NCI-H345 (cell line): Measurements from ENCODE around the gene GCNT2.
"Not testable (repeated sequence)": the region's sequence is repeated elsewhere in the genome, so short reads cannot be mapped to it uniquely, and the experiment has no call there.

ENCODE experiments used
- DNase-seq: peaks from one replicate; lab custom pipeline; 2025; lab: John Stamatoyannopoulos, UW

GCNT2 gene

GRCh38 chr6:10521104-10521808, at the start of gene GCNT2:
Gene GCNT2 (plus strand): TSS chr6:10521351. CDS start chr6:10528912, 7,561 bp downstream.
- no peak for DNase-seq

- no peak for DNase-seq
Measured at GRCh38 chr6:10472634-10473033, 48.5 kb upstream of the GCNT2 start.

- no peak for DNase-seq
Measured at GRCh38 chr6:10478187-10479040, 42.7 kb upstream of the GCNT2 start.

DNA sequence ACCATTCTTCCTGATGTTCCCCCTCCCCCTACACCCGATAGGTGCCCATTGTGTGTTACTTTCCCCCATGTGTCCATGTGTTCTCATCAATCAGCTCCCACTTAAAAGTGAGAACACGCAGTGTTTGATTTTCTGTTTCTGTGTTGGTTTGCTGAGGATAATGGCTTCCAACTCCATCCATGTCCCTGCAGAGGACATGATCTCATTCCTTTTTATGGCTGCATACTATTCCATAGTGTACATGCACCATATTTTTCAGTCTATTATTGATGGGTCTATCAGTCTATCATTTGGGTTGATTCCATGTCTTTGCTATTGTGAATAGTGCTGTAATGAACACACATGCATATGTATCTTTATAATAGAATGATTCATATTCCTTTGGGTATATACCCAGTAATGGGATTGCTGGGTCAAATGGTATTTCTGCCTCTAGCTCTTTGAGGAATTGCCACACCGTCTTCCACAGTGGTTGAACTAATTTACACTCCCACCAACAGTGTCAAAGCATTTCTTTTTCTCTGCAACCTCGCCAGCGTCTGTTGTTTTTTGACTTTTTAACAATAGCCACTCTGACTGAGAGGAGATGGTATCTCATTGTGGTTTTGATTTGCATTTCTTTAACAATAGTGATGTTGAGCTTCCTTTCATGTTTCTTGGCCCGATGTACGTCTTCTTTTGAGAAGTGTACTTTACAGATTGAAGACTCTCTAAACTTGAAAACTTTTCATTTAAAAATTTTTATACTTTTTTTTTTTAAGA, 41.0 kb upstream of the GCNT2 start:
- no peak for DNase-seq

- DNase-seq = no peak
Measured at GRCh38 chr6:10481101-10481500, 40.0 kb upstream of the GCNT2 start.

GRCh38 chr6:10482636-10483257, 38.4 kb upstream of the GCNT2 start:
- no peak for DNase-seq

DNA sequence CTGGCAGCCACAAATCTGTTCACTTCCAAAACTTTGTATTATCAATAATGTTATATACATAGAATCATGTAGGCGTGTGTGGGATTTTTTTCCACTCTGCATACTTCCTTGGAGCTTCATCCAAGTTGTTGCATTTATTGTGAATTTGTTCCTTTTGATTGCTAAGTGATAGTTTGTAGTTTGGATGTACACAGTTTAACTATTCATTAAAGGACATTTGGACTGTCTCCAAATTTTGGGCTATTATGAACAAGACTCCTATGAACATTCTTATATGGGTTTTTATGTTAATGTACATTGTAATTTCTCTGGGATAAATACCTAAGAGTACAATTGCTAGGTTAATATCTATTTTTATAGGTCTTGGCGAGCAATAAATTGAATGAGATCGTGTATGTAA, 36.2 kb upstream of the GCNT2 start:
- no peak for DNase-seq

DNA sequence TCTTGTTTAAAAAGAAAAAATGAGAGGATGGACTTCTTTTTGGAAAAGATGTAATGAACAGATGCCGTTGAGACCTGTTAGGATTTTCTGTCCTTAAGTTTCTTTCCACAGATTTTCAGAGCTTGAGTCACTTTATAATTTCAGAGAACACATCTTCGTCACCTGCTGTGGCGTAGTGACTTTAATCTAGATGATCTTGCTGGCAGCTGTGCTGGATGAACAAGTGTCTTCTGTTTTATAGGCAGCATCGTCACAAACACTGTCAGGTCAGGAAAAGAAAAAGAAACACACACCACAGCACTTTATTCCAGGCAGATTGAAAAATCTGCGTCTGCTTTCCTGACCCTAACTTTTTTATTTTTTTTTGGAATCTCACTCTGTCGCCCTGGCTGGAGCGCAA, 35.7 kb upstream of the GCNT2 start:
- no peak for DNase-seq

- no peak for DNase-seq
Measured at GRCh38 chr6:10486215-10486614, 34.9 kb upstream of the GCNT2 start.

- not testable (repeated sequence) for DNase-seq
Measured at GRCh38 chr6:10486944-10487588, 34.1 kb upstream of the GCNT2 start.

- no peak for DNase-seq
Measured at GRCh38 chr6:10487668-10488327, 33.4 kb upstream of the GCNT2 start.

GRCh38 chr6:10491463-10491862, 29.7 kb upstream of the GCNT2 start:
- DNase-seq = no peak

DNA sequence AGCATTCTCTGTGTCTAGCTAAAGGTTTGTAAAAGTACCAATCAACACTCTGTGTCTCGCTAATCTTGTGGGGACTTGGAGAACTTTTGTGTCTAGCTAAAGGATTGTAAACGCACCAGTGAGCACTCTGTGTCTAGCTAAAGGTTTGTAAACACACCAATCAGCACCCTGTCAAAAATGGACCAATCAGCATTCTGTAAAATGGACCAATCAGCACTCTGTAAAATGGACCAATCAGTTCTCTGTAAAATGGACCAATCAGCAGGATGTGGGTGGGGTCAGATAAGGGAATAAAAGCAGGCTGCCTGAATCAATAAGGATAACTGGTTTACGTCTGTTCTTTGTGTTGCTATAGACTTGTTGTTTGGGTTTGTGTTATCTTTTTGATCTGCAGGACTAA, 29.2 kb upstream of the GCNT2 start:
- not testable (repeated sequence) for DNase-seq

- DNase-seq = no peak
Measured at GRCh38 chr6:10495029-10495428, 26.1 kb upstream of the GCNT2 start.

DNA sequence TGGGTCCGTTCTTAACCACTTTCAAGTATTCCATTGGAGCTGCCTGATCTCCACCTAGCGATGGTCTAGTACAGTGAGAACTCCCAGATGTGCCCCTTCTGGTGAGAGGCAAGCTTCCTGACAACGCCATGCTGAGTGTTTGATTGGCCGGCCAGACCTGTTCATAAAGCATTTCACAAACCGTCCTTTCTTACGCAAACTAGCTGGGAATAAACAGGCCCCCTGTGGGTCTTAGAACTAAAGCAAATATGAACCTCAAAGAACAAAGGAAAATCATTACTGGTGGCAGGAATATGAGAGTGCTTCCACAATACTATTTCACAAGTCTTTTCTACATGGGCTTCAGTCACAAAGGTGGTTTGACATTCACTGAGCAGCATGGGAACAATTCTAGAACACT, 15.6 kb upstream of the GCNT2 start:
- DNase-seq = peak; percentile 41

DNA sequence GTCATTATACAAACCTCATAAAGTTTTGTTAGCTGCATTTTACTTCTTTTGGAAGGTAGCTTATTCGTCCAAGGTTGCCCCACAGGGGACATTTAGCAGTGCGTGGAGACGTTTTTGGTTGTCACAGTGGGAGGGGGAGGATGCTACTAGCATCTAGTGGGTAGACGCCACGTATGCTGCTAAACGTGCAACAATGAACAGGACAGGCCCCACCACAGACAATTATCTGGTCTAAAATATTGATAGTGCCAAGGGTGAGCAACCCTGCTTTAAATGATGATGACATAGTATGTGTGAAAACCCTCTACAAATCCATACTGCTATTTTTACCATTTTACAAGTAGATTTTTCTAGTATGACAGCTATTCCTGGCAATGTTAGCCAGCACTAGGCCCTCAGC, 13.9 kb upstream of the GCNT2 start:
- no peak for DNase-seq

DNA sequence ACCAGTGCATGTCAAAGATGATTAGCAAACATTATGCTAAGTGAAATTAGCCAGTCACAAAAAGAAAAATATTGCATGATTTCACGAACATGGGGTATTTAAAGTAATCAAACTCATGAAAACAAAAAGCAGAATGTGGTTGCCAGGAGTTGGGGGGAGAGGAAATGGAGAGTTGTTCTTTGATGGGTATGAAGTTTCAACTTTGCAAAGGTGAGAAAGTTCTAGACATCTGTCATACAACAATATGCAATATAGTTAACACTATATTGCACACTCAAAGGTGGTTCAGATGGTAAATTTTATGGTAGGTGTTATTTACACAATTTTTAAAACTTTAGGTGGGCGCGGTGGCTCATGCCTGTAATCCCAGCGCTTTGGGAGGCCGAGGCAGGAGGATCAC, 13.4 kb upstream of the GCNT2 start:
- no peak for DNase-seq

DNA sequence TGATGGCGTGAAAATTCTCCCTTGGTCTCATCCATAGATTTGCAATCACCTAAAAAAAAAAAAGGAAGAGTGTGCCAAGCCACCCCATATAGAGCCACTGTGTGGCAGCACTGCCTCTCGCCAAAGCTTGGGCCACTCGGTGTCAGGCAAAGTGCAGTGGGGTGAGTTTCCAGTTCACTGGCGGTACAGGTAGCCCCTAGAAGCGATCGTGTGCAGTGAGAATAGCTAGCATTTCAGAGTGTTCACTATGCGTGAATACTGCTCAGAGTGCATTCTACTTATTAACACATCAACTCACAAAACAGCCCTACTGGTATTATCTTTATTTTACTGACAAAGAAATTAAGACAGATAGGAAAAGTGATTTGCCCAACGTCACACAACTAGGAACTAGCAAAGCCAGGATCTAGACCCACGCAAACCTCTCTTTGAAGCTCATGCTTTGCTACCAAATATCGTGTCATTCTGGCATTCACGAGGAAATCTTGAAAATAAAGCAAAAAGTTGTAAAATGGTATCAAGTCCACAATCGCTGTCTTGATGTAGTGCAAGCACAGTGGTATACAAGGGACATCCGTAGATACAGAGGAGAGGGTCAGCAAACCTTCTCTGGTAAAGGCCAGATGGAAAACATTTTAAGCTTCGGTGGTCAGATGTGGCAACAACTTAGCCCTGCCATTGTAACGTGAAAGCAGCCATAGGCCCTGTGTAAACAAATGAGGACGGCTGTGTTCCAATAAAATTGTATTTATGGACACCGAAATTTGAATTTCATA, 10.4 kb upstream of the GCNT2 start:
- peak; percentile 6 for DNase-seq

DNA sequence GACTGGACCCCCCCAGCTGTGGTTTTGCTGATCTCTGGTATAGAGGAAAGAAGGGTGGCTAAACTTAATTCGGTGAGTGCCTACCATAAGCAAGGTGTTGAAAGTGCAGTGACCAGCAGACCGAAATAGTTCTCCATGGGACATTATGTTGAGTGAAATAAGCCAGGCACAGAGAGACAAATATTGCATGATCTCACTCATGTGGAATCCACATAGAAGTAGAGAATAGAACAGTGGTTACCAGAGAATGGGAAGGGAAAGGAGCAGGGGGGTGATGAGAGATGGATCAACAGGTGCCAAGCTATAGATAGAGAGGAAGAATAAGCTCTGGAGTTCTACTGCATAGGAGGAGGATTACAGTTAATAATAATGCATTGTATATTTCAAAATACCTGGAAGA, 9.7 kb upstream of the GCNT2 start:
- no peak for DNase-seq

DNA sequence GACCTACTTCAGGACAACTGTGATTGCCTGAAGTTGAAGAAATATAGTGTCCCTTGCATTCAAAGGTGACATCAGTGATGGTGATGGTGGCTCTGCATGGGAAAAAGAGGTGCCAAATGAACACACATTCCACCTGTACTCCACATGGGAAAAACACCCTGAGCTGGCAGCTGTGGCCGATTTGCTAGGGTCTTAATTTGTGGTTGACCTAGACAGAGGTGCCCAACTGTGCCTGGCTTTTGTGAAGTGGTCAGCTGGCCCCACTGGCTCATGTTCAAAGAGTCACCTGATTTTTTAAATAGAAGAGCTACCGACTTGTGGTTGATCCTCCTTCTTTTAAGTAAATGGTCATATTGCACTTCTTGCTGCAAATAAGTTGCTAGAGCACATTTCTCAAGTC, 7.6 kb upstream of the GCNT2 start:
- DNase-seq = no peak
